BJ (cell line): ENCODE data around the gene ITSN1. TPM values are rescaled to one million over a fixed set of nuclear protein-coding genes. Genes with fewer than 3 reads are reported as not detected.
A peak's percentile ranks its signal among the peaks of the same experiment; 100 is the strongest.

Source experiments
- CTCF ChIA-PET: fragments of 350-600 bp; formaldehyde crosslinking; extraction: SDS; loops from one replicate; lab custom pipeline; 2021; ENCODE audit warnings: antibody characterized with exemption, inconsistent platforms; lab: Yijun Ruan, JAX
- POLR2A ChIA-PET: fragments of 300-600 bp; sonication (Branson Sonifier 250); formaldehyde crosslinking; extraction: SDS; loops from one replicate; lab custom pipeline; 2021; ENCODE audit warnings: antibody characterized with exemption; lab: Charles Lee
- DNase-seq: peaks from one replicate; pipeline ENCODE4 v3.0.0-alpha.2; 2011; ENCODE audit warnings: low read depth
- H3K27me3 ChIP-seq: 2 replicates; pipeline ENCODE4 v1.6.0; 2011; ENCODE audit warnings: low read length; ENCODE audit not compliant: control insufficient read depth, insufficient read depth
- H3K36me3 ChIP-seq: 2 replicates; pipeline ENCODE4 v1.5.1; 2011; ENCODE audit warnings: low read length; ENCODE audit not compliant: control insufficient read depth, insufficient read depth
- H3K4me3 ChIP-seq: 2 replicates; pipeline ENCODE4 v1.5.1; 2011; ENCODE audit warnings: low read depth, mild to moderate bottlenecking, control low read depth, low read length
- CTCF ChIP-seq: IDR thresholded peaks from 2 replicates; pipeline ENCODE4 v1.5.1; 2011; ENCODE audit warnings: low read depth, mild to moderate bottlenecking, control low read depth, inconsistent platforms, low read length, moderate library complexity; ENCODE audit not compliant: insufficient read depth
- polyA plus RNA-seq: library from polyadenylated mRNA; depleted of rRNA; stranded (reverse); fragments of >200 nt; gene quantifications from 2 replicates; pipeline ENCODE4 v1.2.3, GENCODE V29; 2011

Gene ITSN1
- polyA plus RNA-seq, 1 experiment: 68.4 TPM

- Histone ChIP-seq H3K27me3 (no peaks in the 10 kb centered on the region), H3K4me3 (peak overlapping the region; percentile 84), H3K36me3 (no peaks in the 10 kb centered on the region)
- CTCF ChIA-PET: interaction anchor here (0.7 to 1.7 kb wide), 3 partner anchors 10 to 253 kb away, joined by 3 to 4 read pairs (median 3); no protein-coding TSS in a partner anchor
- POLR2A ChIA-PET: no interaction called here
- no peak for TF ChIP-seq CTCF
- DNase-seq: peak; percentile 56
Measured at GRCh38 chr21:33644383-33645074, 2.2 kb downstream of the ITSN1 start.

- TF ChIP-seq CTCF: no peak
- H3K4me3 ChIP-seq: no peak overlapping the region
- ChIA-PET CTCF (interaction anchor here (1.0 kb wide), 1 partner anchor 9 kb away, joined by 3 read pairs; no protein-coding TSS in a partner anchor), POLR2A (interaction anchor here (0.6 kb wide), 1 partner anchor 38 kb away, joined by 5 read pairs; no protein-coding TSS in a partner anchor)
- H3K36me3 ChIP-seq: no peaks in the 10 kb centered on the region
- H3K27me3 ChIP-seq: no peaks in the 10 kb centered on the region
- DNase-seq: no peak
Measured at GRCh38 chr21:33645730-33646129, 3.4 kb downstream of the ITSN1 start.

- POLR2A ChIA-PET: no interaction called here
- H3K4me3 ChIP-seq: no peak overlapping the region
- TF ChIP-seq CTCF: no peak
- DNase-seq: no peak
- H3K27me3 ChIP-seq: no peaks in the 10 kb centered on the region
- no peaks in the 10 kb centered on the region for H3K36me3 ChIP-seq
- CTCF ChIA-PET: no interaction called here
Measured at GRCh38 chr21:33647587-33647986, 5.3 kb downstream of the ITSN1 start.

- CTCF ChIA-PET: no interaction called here
- no peaks in the 10 kb centered on the region for H3K36me3 ChIP-seq
- DNase-seq: no peak
- H3K27me3 ChIP-seq: no peaks in the 10 kb centered on the region
- no peak for TF ChIP-seq CTCF
- POLR2A ChIA-PET: no interaction called here
- H3K4me3 ChIP-seq: no peak overlapping the region
Measured at GRCh38 chr21:33648555-33648954, 6.3 kb downstream of the ITSN1 start.

- no peak for TF ChIP-seq CTCF
- Histone ChIP-seq H3K36me3 (no peaks in the 10 kb centered on the region; the same call in 1 of the 2 replicates), H3K4me3 (no peak overlapping the region), H3K27me3 (no peaks in the 10 kb centered on the region)
- no peak for DNase-seq
- ChIA-PET POLR2A (no interaction called here), CTCF (interaction anchor here (1.4 kb wide), 1 partner anchor 244 kb away, joined by 4 read pairs; no protein-coding TSS in a partner anchor)
Measured at GRCh38 chr21:33650230-33650629, 7.9 kb downstream of the ITSN1 start.
